Measurements from ENCODE around the gene VPS35. TPM values are rescaled to one million over a fixed set of nuclear protein-coding genes. Genes with fewer than 3 reads are reported as not detected.

Gene VPS35
- 83.0 and 137 TPM in 2 replicates for total RNA-seq

DNA sequence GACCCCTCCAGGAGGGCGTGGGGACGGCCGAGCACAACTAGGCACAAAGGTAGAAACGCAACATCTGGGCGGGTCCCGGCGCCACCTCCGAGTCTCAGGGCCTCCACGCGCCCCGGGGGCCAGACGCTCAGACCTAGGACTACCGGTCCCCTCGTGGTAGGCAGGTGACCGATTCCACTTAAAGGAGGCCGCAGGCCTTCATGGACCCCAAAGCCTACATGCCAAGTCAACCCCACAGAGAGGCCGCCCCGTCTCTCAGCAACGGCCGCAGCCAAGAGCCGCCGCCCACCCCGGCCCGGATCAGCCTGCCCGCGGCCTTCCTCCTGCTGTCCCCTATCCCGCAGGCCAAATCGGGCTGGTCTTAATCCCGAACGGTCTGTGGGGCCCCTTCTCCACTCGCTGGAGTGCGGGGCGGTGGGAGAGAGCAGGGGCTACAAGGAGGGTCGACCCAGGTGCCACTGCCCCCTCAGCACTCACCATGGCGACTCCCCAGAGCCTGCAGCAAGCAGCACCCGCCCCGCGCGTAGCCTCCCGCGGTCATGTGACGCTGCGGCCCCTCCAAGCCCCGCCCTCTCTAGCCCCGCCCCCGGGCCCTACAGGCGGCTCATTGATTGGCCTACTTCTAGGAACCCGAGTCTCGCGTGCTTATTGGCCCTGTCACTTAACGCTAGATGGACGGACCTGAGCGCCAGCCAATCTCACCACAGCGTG is at the start of gene VPS35:
VPS35 (minus strand) TSS at position 525 of the 711 bp plus-strand sequence; CDS start at position 480, 45 bp downstream.

DNA sequence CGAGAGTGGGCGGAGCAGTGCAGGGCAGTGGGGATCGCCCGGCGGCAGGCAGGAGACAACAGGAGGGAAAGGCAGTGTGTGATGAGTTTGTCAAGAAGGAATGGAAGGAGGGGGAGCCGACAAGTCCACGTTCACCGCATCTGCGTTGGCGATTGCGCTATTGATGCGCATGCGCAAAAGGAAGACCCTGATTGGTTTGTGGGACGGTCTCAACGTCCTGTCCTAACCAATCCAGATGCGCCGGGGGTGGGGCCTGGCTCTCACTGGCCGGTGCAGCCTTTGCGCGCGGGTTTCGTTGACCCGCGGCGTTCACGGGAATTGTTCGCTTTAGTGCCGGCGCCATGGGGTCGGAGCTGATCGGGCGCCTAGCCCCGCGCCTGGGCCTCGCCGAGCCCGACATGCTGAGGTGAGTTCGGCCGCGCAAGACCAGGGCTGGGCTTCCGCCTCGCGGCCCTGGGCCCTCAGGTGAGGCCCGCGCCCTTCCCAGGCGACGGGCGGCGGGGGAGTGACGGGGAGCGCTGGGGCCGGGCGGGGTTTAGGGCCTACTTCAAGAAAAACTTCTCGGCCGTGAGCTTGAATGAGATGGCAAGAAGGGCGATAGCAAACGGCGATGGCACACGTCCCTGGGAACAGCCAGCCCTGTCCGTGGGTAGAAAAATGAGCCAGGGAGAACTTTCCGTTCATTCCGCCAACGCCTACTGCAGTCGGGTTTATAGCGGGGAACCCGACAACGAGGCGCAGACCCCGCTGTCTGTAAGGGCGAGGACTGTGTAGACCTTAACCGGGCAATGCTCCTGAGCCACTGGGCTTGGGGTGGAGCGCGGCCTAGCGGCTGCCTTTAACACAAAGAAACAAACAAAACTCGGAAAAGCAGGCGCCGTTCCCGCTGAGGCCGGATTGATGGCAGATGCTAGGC is 645 bp upstream of the VPS35 start, which contains the start of gene ORC6:
ORC6 (plus strand) TSS at position 295 of the 916 bp plus-strand sequence; CDS start at position 342, 47 bp downstream.

DNA sequence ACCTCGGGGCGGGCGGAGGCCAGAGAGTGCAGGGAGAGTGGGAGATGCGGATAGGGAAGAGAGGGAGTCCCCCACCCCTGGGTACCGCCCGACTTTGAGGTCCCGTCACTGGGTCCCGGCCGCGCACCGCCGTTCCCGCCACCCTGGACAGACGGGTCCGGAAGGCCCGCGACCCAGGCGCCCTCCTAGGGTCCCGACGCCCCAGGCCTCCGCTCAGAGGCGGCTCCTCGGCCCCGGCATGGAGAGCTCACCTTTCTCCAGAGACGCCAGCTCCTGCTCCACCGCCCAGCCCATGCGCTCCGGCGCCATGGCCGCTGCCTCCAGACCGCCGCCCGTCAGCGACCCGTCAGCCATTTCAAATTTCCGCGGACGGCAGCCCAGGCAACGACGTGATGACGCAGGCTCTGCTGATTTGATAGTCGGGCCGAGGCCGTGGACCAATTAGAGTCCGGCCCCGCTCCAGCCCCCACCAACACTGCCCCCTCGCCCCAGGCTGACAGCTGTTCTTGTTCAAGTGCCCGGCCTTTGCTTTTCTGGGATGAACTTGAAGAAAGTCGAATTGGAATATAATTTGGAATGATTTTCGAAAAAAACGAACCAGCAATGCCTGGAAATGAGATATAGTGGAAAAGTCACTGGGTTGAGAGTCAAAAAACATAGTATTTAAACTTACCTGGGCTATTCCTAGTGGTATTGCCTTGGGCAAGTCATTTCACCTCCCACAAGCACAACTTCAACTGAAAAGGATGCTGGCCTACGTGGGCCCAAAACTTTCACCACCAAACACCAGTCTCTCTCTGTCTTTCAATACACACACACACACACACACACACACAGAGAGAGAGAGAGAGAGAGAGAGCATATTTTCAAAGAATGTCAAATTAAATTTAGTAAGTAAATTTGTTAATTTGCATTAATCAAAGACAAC is 67.7 kb downstream of the VPS35 start, which contains the start of gene SHCBP1:
SHCBP1 (minus strand) TSS at position 374 of the 928 bp plus-strand sequence; CDS start at position 354, 20 bp downstream.

Other genes starting within 250 kb of the VPS35 start
- 10.1 and 23.8 TPM in 2 replicates for gene SHCBP1, start 67.8 kb downstream of the VPS35 start, total RNA-seq
- 7.2 and 14.7 TPM in 2 replicates for gene ORC6, start 481 bp upstream of the VPS35 start, total RNA-seq
- 0.10 and 0.33 TPM in 2 replicates for gene MYLK3, start 59.2 kb upstream of the VPS35 start, total RNA-seq
- gene C16orf87, start 142.0 kb upstream of the VPS35 start, total RNA-seq: 5.6 and 6.9 TPM in 2 replicates
- gene GPT2, start 195.2 kb upstream of the VPS35 start, total RNA-seq: 7.6 and 8.5 TPM in 2 replicates